PFSK-1 (cell line): ENCODE measurements around the gene GTF3C2.

Experiments
- FOXP2 ChIP-seq: optimal IDR thresholded peaks from 2 replicates; pipeline ENCODE3; 2011; ENCODE audit warnings: borderline replicate concordance, control low read depth, inconsistent platforms; ENCODE audit not compliant: insufficient read depth; ENCODE audit errors: extremely low read length, extremely low read depth
- POLR2AphosphoS5 ChIP-seq: IDR thresholded peaks from 2 replicates; pipeline ENCODE4 v1.6.1; 2012; ENCODE audit warnings: low read depth, mild to moderate bottlenecking, control low read depth, low read length, moderate library complexity
- REST ChIP-seq, 2 experiments: IDR thresholded peaks; 2 replicates each; pipeline versions ENCODE4 v1.6.1 to v1.8.0; 2011 to 2012; ENCODE audit warnings: low read depth in 2 of 2, low read length in 2 of 2, control low read depth in 1 of 2, inconsistent platforms in 1 of 2, mild to moderate bottlenecking in 1 of 2, moderate library complexity in 1 of 2; ENCODE audit not compliant: insufficient read depth in 1 of 2
- SIN3A ChIP-seq: IDR thresholded peaks from 2 replicates; pipeline ENCODE4 v1.6.1; 2012; ENCODE audit warnings: mild to moderate bottlenecking, low read length, moderate library complexity, borderline replicate concordance; ENCODE audit not compliant: insufficient read depth
- TAF1 ChIP-seq: IDR thresholded peaks from 2 replicates; pipeline ENCODE4 v1.6.1; 2012; ENCODE audit warnings: low read length, control low read depth, borderline replicate concordance; ENCODE audit not compliant: insufficient read depth

GRCh38 chr2:27369471-27370025 is 13.0 kb upstream of the GTF3C2 start:
- TF ChIP-seq TAF1 (no peak), REST (IDR thresholded peaks at IDR 0.05; ENCODE audit: insufficient read depth in 1 of 2, low read depth in 2 of 2, low read length in 2 of 2) (no peak), POLR2AphosphoS5 (0 out of 2 replicates have a peak, but pooled peaks have one; percentile 41), SIN3A (0 out of 2 replicates have a peak, but pooled peaks have one; percentile 5), FOXP2 (no peak)
